ENCODE results near the gene PIEZO2.

DNA sequence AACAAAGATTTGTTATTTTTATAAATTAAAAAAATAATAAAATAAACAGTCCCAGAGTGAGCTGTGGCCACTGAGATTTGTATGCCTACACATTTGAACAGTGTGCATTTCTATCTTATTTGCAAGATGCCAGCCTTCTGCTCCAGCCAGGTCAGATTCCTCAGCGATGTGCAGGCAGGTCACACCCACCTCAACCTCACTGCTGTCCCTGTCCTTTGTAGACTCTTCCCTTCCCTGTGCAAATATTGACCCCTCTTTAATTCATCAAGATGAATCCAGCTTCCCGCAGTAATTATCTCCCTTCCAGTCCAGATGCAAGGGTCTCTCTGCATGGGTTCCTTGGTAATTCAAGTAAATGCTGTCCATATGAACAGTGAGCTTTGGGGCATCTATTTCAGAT lies 256.2 kb downstream of the PIEZO2 start:
- TF ChIP-seq, protein P1, sequence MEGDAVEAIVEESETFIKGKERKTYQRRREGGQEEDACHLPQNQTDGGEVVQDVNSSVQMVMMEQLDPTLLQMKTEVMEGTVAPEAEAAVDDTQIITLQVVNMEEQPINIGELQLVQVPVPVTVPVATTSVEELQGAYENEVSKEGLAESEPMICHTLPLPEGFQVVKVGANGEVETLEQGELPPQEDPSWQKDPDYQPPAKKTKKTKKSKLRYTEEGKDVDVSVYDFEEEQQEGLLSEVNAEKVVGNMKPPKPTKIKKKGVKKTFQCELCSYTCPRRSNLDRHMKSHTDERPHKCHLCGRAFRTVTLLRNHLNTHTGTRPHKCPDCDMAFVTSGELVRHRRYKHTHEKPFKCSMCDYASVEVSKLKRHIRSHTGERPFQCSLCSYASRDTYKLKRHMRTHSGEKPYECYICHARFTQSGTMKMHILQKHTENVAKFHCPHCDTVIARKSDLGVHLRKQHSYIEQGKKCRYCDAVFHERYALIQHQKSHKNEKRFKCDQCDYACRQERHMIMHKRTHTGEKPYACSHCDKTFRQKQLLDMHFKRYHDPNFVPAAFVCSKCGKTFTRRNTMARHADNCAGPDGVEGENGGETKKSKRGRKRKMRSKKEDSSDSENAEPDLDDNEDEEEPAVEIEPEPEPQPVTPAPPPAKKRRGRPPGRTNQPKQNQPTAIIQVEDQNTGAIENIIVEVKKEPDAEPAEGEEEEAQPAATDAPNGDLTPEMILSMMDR (IDR thresholded peaks at IDR 0.05) = no peak
- TF ChIP-seq, protein P2, sequence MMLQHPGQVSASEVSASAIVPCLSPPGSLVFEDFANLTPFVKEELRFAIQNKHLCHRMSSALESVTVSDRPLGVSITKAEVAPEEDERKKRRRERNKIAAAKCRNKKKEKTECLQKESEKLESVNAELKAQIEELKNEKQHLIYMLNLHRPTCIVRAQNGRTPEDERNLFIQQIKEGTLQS (CRISPR knock-in tag; conservative IDR thresholded peaks at IDR 0.05) = no peak
- TF ChIP-seq E2F1 (CRISPR knock-in tag; IDR thresholded peaks at IDR 0.05) (no peak), MAX (CRISPR knock-in tag; IDR thresholded peaks at IDR 0.05) (no peak), USF2 (CRISPR knock-in tag; IDR thresholded peaks at IDR 0.05) (no peak), ZNF219 (CRISPR knock-in tag; IDR thresholded peaks at IDR 0.05; ENCODE audit: borderline replicate concordance) (no peak), NR2C2 (CRISPR knock-in tag; IDR thresholded peaks at IDR 0.05) (no peak), FOXP1 (CRISPR knock-in tag; IDR thresholded peaks at IDR 0.05; ENCODE audit: borderline replicate concordance) (no peak), RELA (CRISPR knock-in tag; IDR thresholded peaks at IDR 0.05; ENCODE audit: borderline replicate concordance) (no peak), ETV6 (CRISPR knock-in tag; IDR thresholded peaks at IDR 0.05) (no peak), MYBL2 (CRISPR knock-in tag; IDR thresholded peaks at IDR 0.05) (no peak), EMX1 (CRISPR knock-in tag; IDR thresholded peaks at IDR 0.05) (no peak), RORB (CRISPR knock-in tag; IDR thresholded peaks at IDR 0.05) (no peak)
- TF ChIP-seq, protein P3, sequence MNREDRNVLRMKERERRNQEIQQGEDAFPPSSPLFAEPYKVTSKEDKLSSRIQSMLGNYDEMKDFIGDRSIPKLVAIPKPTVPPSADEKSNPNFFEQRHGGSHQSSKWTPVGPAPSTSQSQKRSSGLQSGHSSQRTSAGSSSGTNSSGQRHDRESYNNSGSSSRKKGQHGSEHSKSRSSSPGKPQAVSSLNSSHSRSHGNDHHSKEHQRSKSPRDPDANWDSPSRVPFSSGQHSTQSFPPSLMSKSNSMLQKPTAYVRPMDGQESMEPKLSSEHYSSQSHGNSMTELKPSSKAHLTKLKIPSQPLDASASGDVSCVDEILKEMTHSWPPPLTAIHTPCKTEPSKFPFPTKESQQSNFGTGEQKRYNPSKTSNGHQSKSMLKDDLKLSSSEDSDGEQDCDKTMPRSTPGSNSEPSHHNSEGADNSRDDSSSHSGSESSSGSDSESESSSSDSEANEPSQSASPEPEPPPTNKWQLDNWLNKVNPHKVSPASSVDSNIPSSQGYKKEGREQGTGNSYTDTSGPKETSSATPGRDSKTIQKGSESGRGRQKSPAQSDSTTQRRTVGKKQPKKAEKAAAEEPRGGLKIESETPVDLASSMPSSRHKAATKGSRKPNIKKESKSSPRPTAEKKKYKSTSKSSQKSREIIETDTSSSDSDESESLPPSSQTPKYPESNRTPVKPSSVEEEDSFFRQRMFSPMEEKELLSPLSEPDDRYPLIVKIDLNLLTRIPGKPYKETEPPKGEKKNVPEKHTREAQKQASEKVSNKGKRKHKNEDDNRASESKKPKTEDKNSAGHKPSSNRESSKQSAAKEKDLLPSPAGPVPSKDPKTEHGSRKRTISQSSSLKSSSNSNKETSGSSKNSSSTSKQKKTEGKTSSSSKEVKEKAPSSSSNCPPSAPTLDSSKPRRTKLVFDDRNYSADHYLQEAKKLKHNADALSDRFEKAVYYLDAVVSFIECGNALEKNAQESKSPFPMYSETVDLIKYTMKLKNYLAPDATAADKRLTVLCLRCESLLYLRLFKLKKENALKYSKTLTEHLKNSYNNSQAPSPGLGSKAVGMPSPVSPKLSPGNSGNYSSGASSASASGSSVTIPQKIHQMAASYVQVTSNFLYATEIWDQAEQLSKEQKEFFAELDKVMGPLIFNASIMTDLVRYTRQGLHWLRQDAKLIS (CRISPR knock-in tag; IDR thresholded peaks at IDR 0.05; ENCODE audit: borderline replicate concordance) = no peak
